Spleen (tissue), 11 donors: ENCODE measurements around the gene CTNNA2. TPM values are rescaled to one million over a fixed set of nuclear protein-coding genes. Genes with fewer than 3 reads are reported as not detected.

Experiments
- DNase-seq: peaks from one replicate; pipeline ENCODE4 v3.0.0-alpha.2; 2020
- H3K27ac ChIP-seq, 8 donors: fragments of 200-600 bp; sonication (generic) in 7 of 8; 1 replicate in 4 of 8; 2 replicates in 4 of 8; pipeline versions ENCODE4 v1.5.0 to v1.8.0; 2016 to 2021; ENCODE audit warnings: inconsistent platforms in 4 of 8, mild to moderate bottlenecking in 4 of 8, moderate library complexity in 1 of 8
- H3K27me3 ChIP-seq, 7 donors: fragments of 200-600 bp; sonication (generic) in 6 of 7; replicated peaks in 1 of 7; 1 replicate in 4 of 7; 2 replicates in 3 of 7; pipeline versions ENCODE4 v1.5.0 to v1.8.0; 2016 to 2021; ENCODE audit warnings: inconsistent platforms in 3 of 7, mild to moderate bottlenecking in 1 of 7
- H3K36me3 ChIP-seq, 6 donors: fragments of 200-600 bp; sonication (generic) in 5 of 6; 1 replicate in 4 of 6; 2 replicates in 2 of 6; pipeline versions ENCODE4 v1.5.0 to v1.8.0; 2016 to 2021; ENCODE audit warnings: inconsistent platforms in 2 of 6
- H3K4me1 ChIP-seq, 6 donors: fragments of 200-600 bp; sonication (generic) in 5 of 6; 1 replicate in 3 of 6; 2 replicates in 3 of 6; pipeline versions ENCODE4 v1.5.0 to v1.8.0; 2016 to 2021; ENCODE audit warnings: inconsistent platforms in 3 of 6
- H3K4me3 ChIP-seq, 8 donors: fragments of 200-600 bp; sonication (generic) in 7 of 8; 1 replicate in 4 of 8; 2 replicates in 4 of 8; pipeline versions ENCODE4 v1.5.0 to v1.8.0; 2016 to 2021; ENCODE audit warnings: inconsistent platforms in 4 of 8, mild to moderate bottlenecking in 4 of 8, moderate library complexity in 2 of 8
- H3K9me3 ChIP-seq, 8 donors: fragments of 200-600 bp; sonication (generic) in 7 of 8; 1 replicate in 4 of 8; 2 replicates in 4 of 8; pipeline versions ENCODE4 v1.5.0 to v1.8.0; 2016 to 2021; ENCODE audit warnings: inconsistent platforms in 4 of 8
- CTCF ChIP-seq, 11 experiments: fragments of 200-600 bp in 7 of 11; fragments of 450-650 bp in 4 of 11; sonication (generic) in 4 of 11; IDR thresholded peaks in 8 of 11; conservative IDR thresholded peaks in 3 of 11; 1 replicate in 7 of 11; 2 replicates in 4 of 11; pipeline versions ENCODE4 v1.4.0 to v1.8.0; 2016 to 2021; ENCODE audit warnings: antibody characterized with exemption in 11 of 11, inconsistent platforms in 4 of 11, mild to moderate bottlenecking in 1 of 11
- POLR2A ChIP-seq, 3 donors: fragments of 450-650 bp; IDR thresholded peaks; one replicate each; pipeline ENCODE4 v1.5.1; 2017; ENCODE audit warnings: antibody characterized with exemption in 3 of 3, mild to moderate bottlenecking in 1 of 3
- POLR2AphosphoS5 ChIP-seq, 3 donors: sonication (generic); formaldehyde crosslinking; IDR thresholded peaks; one replicate each; pipeline ENCODE4 v1.5.1; 2017; ENCODE audit warnings: antibody characterized with exemption in 3 of 3
- WGBS, 5 donors: extraction: QIAGEN DNeasy Blood & Tissue Kit in 3 of 5; methylation state at CpG; one replicate each; pipeline versions ENCODE4 v1.1.5 to v1.1.7; 2013 to 2018; 5-methylcytosine and 5-hydroxymethylcytosine counted together
- intact Hi-C: fragments of 100-400 bp; cut with DNase I; formaldehyde crosslinking; loops from one replicate; pipeline ENCODE4 v1.15.0; 2023; ENCODE audit warnings: low total_unique reads
- polyA plus RNA-seq, 3 donors: library from polyadenylated mRNA; stranded (reverse); fragments of 200-250 nt; gene quantifications; one replicate each; pipeline ENCODE4 v1.2.1, GENCODE V29; 2013
- total RNA-seq, 7 donors: library from RNA; depleted of rRNA in 3 of 7; stranded (reverse); fragments of >200 nt in 3 of 7; fragmentation: NEBNext Ultra II Directional in 4 of 7; extraction: Animal tissue kit (Norgen Biotek cat#: 25700) in 4 of 7; gene quantifications; one replicate each; pipeline versions ENCODE4 v1.1.0 to v1.2.1, GENCODE V29; 2016 to 2021
- donor health status: healthy with polysubstance abuse.
- donor health status: DM: no; HTN: no; CAD: no; lungs with moderate emphysema.
- donor health status: DM: no; HTN: no; CAD: no.
- donor health status: Bipolar disorder and iron deficiency.
- donor health status: healthy.
- donor health status: DM: no; HTN: no; CAD: no.
- donor health status: DM: yes; HTN: yes; CAD: no.

The CTNNA2 gene
- total and polyA plus RNA-seq, 10 donors, result not detected

- Histone ChIP-seq H3K9me3 (no peaks in the 10 kb centered on the region), H3K27me3 (no peaks in the 10 kb centered on the region), H3K4me3 (no peak overlapping the region), H3K4me1 (no peaks in the 10 kb centered on the region), H3K36me3 (no peaks in the 10 kb centered on the region), H3K27ac (no peak overlapping the region)
- TF ChIP-seq POLR2AphosphoS5 (IDR thresholded peaks at IDR 0.05) (no peak), POLR2A (IDR thresholded peaks at IDR 0.05) (no peak), CTCF (IDR thresholded peaks at IDR 0.05 in 8 of 11, conservative IDR thresholded peaks at IDR 0.05 in 3 of 11) (no peak)
- intact Hi-C loops, result no loop called here
- DNase-seq, result no peak
Observed at GRCh38 chr2:79901161-79901560, 388.3 kb downstream of the CTNNA2 start.

GRCh38 chr2:79903222-79904000, 390.6 kb downstream of the CTNNA2 start:
- peak; percentile 66 for DNase-seq
- Histone ChIP-seq H3K4me1 (no peaks in the 10 kb centered on the region), H3K27me3 (no peaks in the 10 kb centered on the region), H3K9me3 (no peaks in the 10 kb centered on the region), H3K4me3 (no peak overlapping the region), H3K27ac (no peak overlapping the region), H3K36me3 (no peaks in the 10 kb centered on the region)
- 74 to 83% (median 81%) methylated on average over 5 of the region's 5 CpGs for WGBS, 5 donors
- intact Hi-C loops, result no loop called here
- no peak for TF ChIP-seq POLR2AphosphoS5 (IDR thresholded peaks at IDR 0.05)
- no peak for TF ChIP-seq CTCF (IDR thresholded peaks at IDR 0.05 in 8 of 11, conservative IDR thresholded peaks at IDR 0.05 in 3 of 11)
- TF ChIP-seq POLR2A (IDR thresholded peaks at IDR 0.05), result no peak

GRCh38 chr2:79906139-79906890, 393.5 kb downstream of the CTNNA2 start:
- 83 to 88% (median 87%) methylated on average over 10 of the region's 10 CpGs for WGBS, 5 donors
- intact Hi-C loops, result no loop called here
- no peak for TF ChIP-seq POLR2AphosphoS5 (IDR thresholded peaks at IDR 0.05)
- TF ChIP-seq POLR2A (IDR thresholded peaks at IDR 0.05), result no peak
- no peak for TF ChIP-seq CTCF (IDR thresholded peaks at IDR 0.05 in 8 of 11, conservative IDR thresholded peaks at IDR 0.05 in 3 of 11)

GRCh38 chr2:79909521-79909920, 396.7 kb downstream of the CTNNA2 start:
- no peak for TF ChIP-seq CTCF (IDR thresholded peaks at IDR 0.05 in 8 of 11, conservative IDR thresholded peaks at IDR 0.05 in 3 of 11)
- TF ChIP-seq POLR2A (IDR thresholded peaks at IDR 0.05), result no peak
- TF ChIP-seq POLR2AphosphoS5 (IDR thresholded peaks at IDR 0.05), result no peak
- no peak for DNase-seq
- WGBS, 5 donors, result 89 to 96% (median 94%) methylated on average over 22 of the region's 22 CpGs

More at GRCh38 chr2:79906139-79906890, 393.5 kb downstream of the CTNNA2 start:
- no peak overlapping the region for H3K4me3 ChIP-seq
- no peaks in the 10 kb centered on the region for H3K4me1 ChIP-seq
- no peaks in the 10 kb centered on the region for H3K9me3 ChIP-seq
- H3K36me3 ChIP-seq, result no peaks in the 10 kb centered on the region
- no peak for DNase-seq
- H3K27me3 ChIP-seq, result no peaks in the 10 kb centered on the region
- H3K27ac ChIP-seq, result no peak overlapping the region

More at GRCh38 chr2:79909521-79909920, 396.7 kb downstream of the CTNNA2 start:
- Histone ChIP-seq H3K9me3 (no peaks in the 10 kb centered on the region), H3K27me3 (no peaks in the 10 kb centered on the region), H3K36me3 (no peaks in the 10 kb centered on the region), H3K4me1 (no peaks in the 10 kb centered on the region), H3K4me3 (no peak overlapping the region), H3K27ac (no peak overlapping the region)
- intact Hi-C loops, result no loop called here
